Measurements from ENCODE around the gene FAM131A. TPM values are rescaled to one million over a fixed set of nuclear protein-coding genes. Genes with fewer than 3 reads are reported as not detected.

FAM131A gene
- total RNA-seq, 4 donors from 2014 or later, result 13.2 to 42.6 (median 36.8) TPM

- no peak for DNase-seq
- Histone ChIP-seq H3K36me3 (no peaks in the 10 kb centered on the region), H3K4me3 (peak overlapping the region; percentile 76 to 95), H3K27me3 (no peaks in the 10 kb centered on the region), H3K27ac (peak overlapping the region; percentile 92 to 100), H3K9me3 (no peaks in the 10 kb centered on the region), H3K4me1 (peaks cover 7 to 23% of the 10 kb centered on the region in 2 donors)
- TF ChIP-seq POLR2A (IDR thresholded peaks at IDR 0.05) (no peak), CTCF (IDR thresholded peaks at IDR 0.05) (no peak)
- intact Hi-C loops (cut with DNase I; ENCODE audit: low total_unique reads), result no loop called here
Measured at GRCh38 chr3:184360929-184361531, 23.6 kb downstream of the FAM131A start.

- Histone ChIP-seq H3K4me1 (peaks cover 7 to 23% of the 10 kb centered on the region in 2 donors), H3K36me3 (no peaks in the 10 kb centered on the region), H3K4me3 (peak within 1 kb of the TSS; percentile 76 to 95), H3K27me3 (no peaks in the 10 kb centered on the region), H3K9me3 (no peaks in the 10 kb centered on the region), H3K27ac (peak within 1 kb of the TSS; percentile 92 to 100)
- TF ChIP-seq POLR2A (IDR thresholded peaks at IDR 0.05) (peak; percentile 65 to 89), CTCF (IDR thresholded peaks at IDR 0.05) (peak in 1 of 4 experiments; percentile 11)
- intact Hi-C loops (cut with DNase I; ENCODE audit: low total_unique reads), result no loop called here
- DNase-seq, result peak; percentile 45 to 71
Measured at GRCh38 chr3:184361532-184361931, 24.1 kb downstream of the FAM131A start, which contains the start of the genes CLCN2 and POLR2H. Gene CLCN2 (minus strand): TSS chr3:184361605. CDS start chr3:184361479, 126 bp downstream. Gene POLR2H (plus strand): TSS chr3:184361710. CDS start chr3:184363493, 1,783 bp downstream.

GRCh38 chr3:184361932-184362667, 24.7 kb downstream of the FAM131A start:
- peaks cover 7 to 23% of the 10 kb centered on the region in 2 donors for H3K4me1 ChIP-seq
- H3K9me3 ChIP-seq, result no peaks in the 10 kb centered on the region
- H3K27ac ChIP-seq, result peak overlapping the region; percentile 92 to 100
- no peak for DNase-seq
- no peaks in the 10 kb centered on the region for H3K36me3 ChIP-seq
- intact Hi-C loops (cut with DNase I; ENCODE audit: low total_unique reads), result no loop called here
- TF ChIP-seq CTCF (IDR thresholded peaks at IDR 0.05) (no peak), POLR2A (IDR thresholded peaks at IDR 0.05) (no peak)
- H3K4me3 ChIP-seq, result peak overlapping the region; percentile 76 to 95
- no peaks in the 10 kb centered on the region for H3K27me3 ChIP-seq

- intact Hi-C loops (cut with DNase I; ENCODE audit: low total_unique reads), result no loop called here
- TF ChIP-seq POLR2A (IDR thresholded peaks at IDR 0.05), result peak; percentile 80 to 82
- peak; percentile 62 to 69 (median 64) for TF ChIP-seq CTCF (IDR thresholded peaks at IDR 0.05)
- no peaks in the 10 kb centered on the region for H3K27me3 ChIP-seq
- H3K36me3 ChIP-seq, result no peaks in the 10 kb centered on the region
- no peaks in the 10 kb centered on the region for H3K9me3 ChIP-seq
- peak overlapping the region; percentile 92 to 100 for H3K27ac ChIP-seq
- DNase-seq, result peak; percentile 96 to 97
- H3K4me3 ChIP-seq, result peak overlapping the region; percentile 76 to 95
- H3K4me1 ChIP-seq, result peaks cover 7 to 23% of the 10 kb centered on the region in 2 donors
Measured at GRCh38 chr3:184362668-184363546, 25.5 kb downstream of the FAM131A start.
